Sciatic nerve (tissue), 2 donors: Measurements from ENCODE around the gene KLHDC7B. TPM values are rescaled to one million over a fixed set of nuclear protein-coding genes. Genes with fewer than 3 reads are reported as not detected.

ENCODE experiments used
- ATAC-seq: fragments of 200-7000 bp; cut with Tn5 transposase; one replicate; pipeline ENCODE4 v1.9.1; 2020; ENCODE audit warnings: mild to moderate bottlenecking, moderate library complexity
- DNase-seq: peaks from one replicate; pipeline ENCODE4 v3.0.0-alpha.2; 2020; ENCODE audit warnings: low spot score
- intact Hi-C: fragments of 100-400 bp; cut with DNase I; formaldehyde crosslinking; loops from one replicate; pipeline ENCODE4 v1.14.2; 2022
- total RNA-seq: library from RNA; stranded (reverse); fragmentation: NEBNext Ultra II Directional; extraction: Animal tissue kit (Norgen Biotek cat#: 25700); gene quantifications from one replicate; pipeline ENCODE4 v1.2.1, GENCODE V29; 2021
- donor health status: DM: no; HTN: no; CAD: no.
- donor health status: DM: no; HTN: no; CAD: no.

Gene KLHDC7B
- 0.13 TPM for total RNA-seq

GRCh38 chr22:50545522-50546325 lies at the start of gene KLHDC7B:
TSS of gene KLHDC7B (plus strand) at chr22:50545899. CDS start at chr22:50546244, 345 bp downstream.
- intact Hi-C loops, result no loop called here
- ATAC-seq (peak; percentile 4), DNase-seq (no peak)

DNA sequence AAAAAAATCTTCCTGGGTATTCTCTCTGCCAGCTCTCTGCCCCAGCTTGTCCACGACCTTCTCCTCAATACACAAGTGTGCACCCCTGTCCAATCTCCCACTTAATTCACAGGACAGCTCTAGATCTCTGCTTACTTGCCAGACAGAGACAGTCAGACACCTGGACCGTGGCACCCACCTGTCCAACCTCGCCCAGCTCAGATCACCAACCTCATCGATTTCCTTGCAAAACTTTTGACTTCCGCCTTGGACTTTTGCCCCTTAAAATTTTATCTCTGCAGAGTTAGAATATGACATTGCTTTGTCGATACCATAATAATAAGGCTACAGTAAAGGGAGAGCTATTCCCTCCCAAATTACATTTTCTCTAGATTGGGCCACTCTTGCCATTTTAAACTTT lies 48.6 kb upstream of the KLHDC7B start:
- ATAC-seq (no peak), DNase-seq (no peak)
- intact Hi-C loops, result no loop called here

GRCh38 chr22:50498322-50498890 lies 47.3 kb upstream of the KLHDC7B start:
- intact Hi-C loops, result no loop called here
- ATAC-seq (peak; percentile 79), DNase-seq (no peak)

GRCh38 chr22:50500452-50500851 lies 45.2 kb upstream of the KLHDC7B start:
- ATAC-seq (no peak), DNase-seq (no peak)
- intact Hi-C loops, result loop anchor here (10.0 kb wide), 1 partner anchor 256 kb away; the partner anchor contains the start of gene TUBGCP6

DNA sequence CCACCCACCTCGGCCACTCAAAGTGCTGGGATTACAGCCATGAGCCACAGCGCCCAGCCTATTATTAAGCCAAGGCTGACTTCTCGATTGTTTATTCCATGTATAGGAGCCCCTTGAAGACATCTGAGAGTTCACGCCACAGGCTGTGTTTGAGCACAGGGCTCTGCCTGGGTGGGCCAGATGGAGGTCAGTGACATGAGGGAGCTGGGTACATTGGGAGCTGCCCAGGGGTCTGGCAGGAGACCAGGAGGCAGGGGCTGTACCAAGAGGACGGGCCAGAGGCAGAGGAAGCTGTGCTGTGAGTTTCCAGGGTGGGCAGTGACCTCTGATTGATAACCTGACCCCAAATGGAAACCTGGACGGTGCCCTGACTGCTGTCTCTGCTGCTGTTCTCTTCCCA lies 43.6 kb upstream of the KLHDC7B start:
- intact Hi-C loops, result loop anchor here (10.0 kb wide), 1 partner anchor 257 kb away; the partner anchor contains the start of gene TUBGCP6
- ATAC-seq (no peak), DNase-seq (no peak)

- no peak for DNase-seq
- intact Hi-C loops, result loop anchor here (10.0 kb wide), 1 partner anchor 258 kb away; the partner anchor contains the start of gene TUBGCP6
- ATAC-seq, result no peak
Measured at GRCh38 chr22:50502628-50503474, 42.8 kb upstream of the KLHDC7B start.

GRCh38 chr22:50503475-50504145 lies 42.1 kb upstream of the KLHDC7B start:
- DNase-seq (no peak), ATAC-seq (no peak)
- intact Hi-C loops, result loop anchor here (10.0 kb wide), 1 partner anchor 259 kb away; the partner anchor contains the start of gene TUBGCP6

- intact Hi-C loops, result loop anchor here (10.0 kb wide), 1 partner anchor 260 kb away; the partner anchor contains the start of gene TUBGCP6
- no peak for DNase-seq
- ATAC-seq, result no peak
Measured at GRCh38 chr22:50504369-50505211, 41.1 kb upstream of the KLHDC7B start.

- DNase-seq (no peak), ATAC-seq (no peak)
- intact Hi-C loops, result loop anchor here (10.0 kb wide), 1 partner anchor 261 kb away; the partner anchor contains the start of gene TUBGCP6
Measured at GRCh38 chr22:50505276-50505775, 40.4 kb upstream of the KLHDC7B start.

GRCh38 chr22:50505776-50506610 lies 39.7 kb upstream of the KLHDC7B start:
- ATAC-seq (no peak), DNase-seq (no peak)
- intact Hi-C loops, result loop anchor here (10.0 kb wide), 1 partner anchor 261 kb away; the partner anchor contains the start of gene TUBGCP6

DNA sequence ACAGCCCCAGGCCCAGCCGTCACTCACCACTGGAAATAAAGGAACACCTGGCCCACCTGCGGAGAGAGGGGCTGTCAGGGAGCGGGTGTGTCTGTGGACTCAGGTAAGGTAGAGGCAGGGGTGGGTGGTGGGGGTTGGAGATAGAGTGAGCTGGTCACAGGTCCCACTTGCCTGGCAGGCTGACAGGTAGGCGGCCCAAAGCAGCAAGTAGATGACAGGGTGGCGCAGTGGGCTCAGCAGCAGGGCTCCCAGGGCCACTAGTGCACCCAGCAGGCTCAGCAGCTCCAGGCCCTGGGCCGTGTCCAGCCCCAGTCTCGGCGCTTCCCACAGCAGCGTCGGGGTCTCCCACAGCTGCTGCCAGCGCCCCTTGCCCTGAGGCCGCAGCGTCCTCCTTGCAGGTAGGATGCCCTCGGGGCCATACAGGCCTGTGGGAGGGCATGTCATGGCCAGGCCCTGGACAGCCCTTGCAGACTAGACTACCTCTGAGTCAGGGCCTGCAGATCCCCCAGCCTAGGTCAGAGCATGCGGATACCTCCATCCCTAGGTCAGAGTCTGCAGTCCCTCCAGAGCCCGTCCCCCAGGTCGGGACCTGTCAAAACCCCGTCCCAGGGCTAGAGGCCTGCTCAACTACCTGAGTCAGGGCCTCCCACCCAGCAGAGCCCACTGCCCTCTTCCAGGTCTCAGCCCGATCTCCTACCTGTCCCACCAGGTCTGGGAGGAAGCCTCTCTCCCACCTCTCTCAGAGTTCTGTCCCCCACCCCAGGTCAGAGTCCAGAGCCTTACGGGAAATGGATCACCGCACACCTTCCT lies 38.9 kb upstream of the KLHDC7B start:
- ATAC-seq (peak; percentile 31), DNase-seq (no peak)
- intact Hi-C loops, result loop anchor here (10.0 kb wide), 1 partner anchor 262 kb away; the partner anchor contains the start of gene TUBGCP6

DNA sequence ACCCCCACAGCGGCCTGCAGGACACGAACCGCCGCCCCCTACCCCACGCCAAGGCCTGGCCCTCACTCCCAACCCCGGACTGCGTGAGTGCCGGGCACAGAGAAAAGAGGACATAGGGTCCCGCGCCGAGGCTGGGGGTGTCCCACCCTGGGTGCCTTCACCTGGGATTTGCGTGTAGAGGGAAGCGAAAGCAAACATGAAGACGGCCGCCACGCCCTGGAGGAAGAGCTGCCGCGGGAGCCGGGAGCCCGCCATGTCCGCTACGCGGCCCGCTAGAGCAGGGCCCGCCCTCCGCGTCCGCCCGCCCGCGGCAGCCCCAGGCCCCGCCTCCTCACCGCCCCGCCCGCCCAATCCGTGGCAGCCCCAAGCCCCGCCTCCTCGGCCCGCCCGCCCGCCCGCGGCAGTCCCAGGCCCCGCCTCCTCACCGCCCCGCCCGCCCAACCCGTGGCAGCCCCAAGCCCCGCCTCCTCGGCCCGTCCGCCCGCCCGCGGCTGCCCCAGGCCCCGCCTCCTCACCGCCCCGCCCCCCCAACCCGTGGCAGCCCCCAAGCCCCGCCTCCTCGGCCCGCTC lies 38.2 kb upstream of the KLHDC7B start, which contains the start of gene LMF2:
Gene LMF2, minus strand, starts transcription at position 282 of the 570 bp plus-strand sequence. Its CDS starts 27 bp downstream, at position 255.
- ATAC-seq (peak; percentile 83), DNase-seq (peak; percentile 95)
- intact Hi-C loops, result loop anchor here (10.0 kb wide), 1 partner anchor 263 kb away; the partner anchor contains the start of gene TUBGCP6

- peak; percentile 99 for DNase-seq
- intact Hi-C loops, result loop anchor here (10.0 kb wide), 1 partner anchor 263 kb away; the partner anchor contains the start of gene TUBGCP6
- peak; percentile 87 for ATAC-seq
Measured at GRCh38 chr22:50507991-50508884, 37.5 kb upstream of the KLHDC7B start, which contains the start of gene NCAPH2. TSS of gene NCAPH2 (plus strand) at chr22:50508224. CDS start at chr22:50508338, 114 bp downstream.

- DNase-seq (no peak), ATAC-seq (no peak)
- intact Hi-C loops, result loop anchor here (10.0 kb wide), 1 partner anchor 264 kb away; the partner anchor contains the start of gene TUBGCP6
Measured at GRCh38 chr22:50508897-50509296, 36.8 kb upstream of the KLHDC7B start.
